HG03565 (cell line): Measurements from ENCODE around the gene PLEKHG4B.

Source experiments
- ATAC-seq: cut with Tn5 transposase; IDR thresholded peaks from one replicate; pipeline ENCODE4 v1.9.1; 2021; ENCODE audit warnings: mild to moderate bottlenecking, moderate library complexity; ENCODE audit not compliant: unreplicated experiment

Gene PLEKHG4B

GRCh38 chr5:185095-186070 is 93.4 kb downstream of the PLEKHG4B start:
- no peak for ATAC-seq

- no peak for ATAC-seq
Observed at GRCh38 chr5:186091-187041, 94.4 kb downstream of the PLEKHG4B start.

- ATAC-seq, result no peak
Observed at GRCh38 chr5:187042-187431, 95.1 kb downstream of the PLEKHG4B start.

- ATAC-seq, result no peak
Observed at GRCh38 chr5:187617-188451, 95.9 kb downstream of the PLEKHG4B start.

GRCh38 chr5:188488-189481 is 96.8 kb downstream of the PLEKHG4B start:
- peak; percentile 89 for ATAC-seq

- no peak for ATAC-seq
Observed at GRCh38 chr5:189486-189885, 97.5 kb downstream of the PLEKHG4B start.

- no peak for ATAC-seq
Observed at GRCh38 chr5:189976-190365, 98.0 kb downstream of the PLEKHG4B start.

- no peak for ATAC-seq
Observed at GRCh38 chr5:190366-191035, 98.5 kb downstream of the PLEKHG4B start.

- ATAC-seq, result no peak
Observed at GRCh38 chr5:191036-191948, 99.3 kb downstream of the PLEKHG4B start, which contains the start of gene LRRC14B. TSS of gene LRRC14B (plus strand) at chr5:191495. CDS start at chr5:191539, 44 bp downstream.

- ATAC-seq, result no peak
Observed at GRCh38 chr5:191949-192690, 100.2 kb downstream of the PLEKHG4B start.

GRCh38 chr5:192691-192969 is 100.7 kb downstream of the PLEKHG4B start:
- no peak for ATAC-seq

GRCh38 chr5:192970-193831 is 101.2 kb downstream of the PLEKHG4B start:
- no peak for ATAC-seq

- no peak for ATAC-seq
Observed at GRCh38 chr5:194102-194501, 102.1 kb downstream of the PLEKHG4B start.

GRCh38 chr5:194603-195209 is 102.7 kb downstream of the PLEKHG4B start:
- ATAC-seq, result no peak

- ATAC-seq, result no peak
Observed at GRCh38 chr5:195401-196160, 103.6 kb downstream of the PLEKHG4B start.
